GDM1 (cell line): Measurements from ENCODE around the gene CX3CL1.

ENCODE experiments used
- DNase-seq: peaks from one replicate; lab custom pipeline; 2025; lab: John Stamatoyannopoulos, UW

The CX3CL1 gene

GRCh38 chr16:57405097-57405496 is 32.8 kb downstream of the CX3CL1 start:
- no peak for DNase-seq

GRCh38 chr16:57406881-57407280 is 34.6 kb downstream of the CX3CL1 start:
- DNase-seq: no peak

GRCh38 chr16:57407521-57408353 is 35.4 kb downstream of the CX3CL1 start:
- DNase-seq: no peak

GRCh38 chr16:57409065-57409464 is 36.8 kb downstream of the CX3CL1 start:
- no peak for DNase-seq

- no peak for DNase-seq
Measured at GRCh38 chr16:57409870-57410587, 37.7 kb downstream of the CX3CL1 start.

- DNase-seq: no peak
Measured at GRCh38 chr16:57411362-57411976, 39.2 kb downstream of the CX3CL1 start.

- no peak for DNase-seq
Measured at GRCh38 chr16:57412584-57412983, 40.3 kb downstream of the CX3CL1 start.

GRCh38 chr16:57413301-57413730 is 41.0 kb downstream of the CX3CL1 start:
- no peak for DNase-seq

GRCh38 chr16:57413733-57414132 is 41.4 kb downstream of the CX3CL1 start:
- DNase-seq: no peak

- no peak for DNase-seq
Measured at GRCh38 chr16:57416084-57416483, 43.8 kb downstream of the CX3CL1 start.

- no peak for DNase-seq
Measured at GRCh38 chr16:57419506-57419905, 47.2 kb downstream of the CX3CL1 start.

- no peak for DNase-seq
Measured at GRCh38 chr16:57422026-57422944, 50.0 kb downstream of the CX3CL1 start.

- DNase-seq: no peak
Measured at GRCh38 chr16:57423152-57423551, 50.9 kb downstream of the CX3CL1 start.

GRCh38 chr16:57424583-57424982 is 52.3 kb downstream of the CX3CL1 start:
- no peak for DNase-seq

GRCh38 chr16:57426356-57426755 is 54.1 kb downstream of the CX3CL1 start:
- DNase-seq: no peak

- DNase-seq: no peak
Measured at GRCh38 chr16:57427307-57427706, 55.0 kb downstream of the CX3CL1 start.

GRCh38 chr16:57427824-57428223 is 55.5 kb downstream of the CX3CL1 start:
- no peak for DNase-seq

- no peak for DNase-seq
Measured at GRCh38 chr16:57430955-57431354, 58.7 kb downstream of the CX3CL1 start.

- no peak for DNase-seq
Measured at GRCh38 chr16:57432505-57432904, 60.2 kb downstream of the CX3CL1 start.

- no peak for DNase-seq
Measured at GRCh38 chr16:57432989-57433388, 60.7 kb downstream of the CX3CL1 start.

- DNase-seq: no peak
Measured at GRCh38 chr16:57434003-57434402, 61.7 kb downstream of the CX3CL1 start.
